RPMI7951 (cell line): ENCODE results near the gene ANXA8. TPM values are rescaled to one million over a fixed set of nuclear protein-coding genes. Genes with fewer than 3 reads are reported as not detected.

ENCODE experiments used
- DNase-seq: peaks from one replicate; pipeline ENCODE4 v3.0.0-alpha.2; 2012; ENCODE audit warnings: low read depth
- total RNA-seq: library from RNA; depleted of rRNA; stranded (reverse); fragments of >200 nt; shearing (Covaris generic); gene quantifications from 2 replicates; pipeline ENCODE4 v1.2.3, GENCODE V29; 2014; rRNA removed

ANXA8 gene
- total RNA-seq, 1 experiment from 2014 or later = 0.12 TPM

GRCh38 chr10:47447209-47447608 is 36.7 kb downstream of the ANXA8 start:
- no peak for DNase-seq

- no peak for DNase-seq
Measured at GRCh38 chr10:47445720-47446119, 38.2 kb downstream of the ANXA8 start.

GRCh38 chr10:47444047-47444446 is 39.9 kb downstream of the ANXA8 start:
- no peak for DNase-seq

GRCh38 chr10:47443145-47443544 is 40.8 kb downstream of the ANXA8 start:
- DNase-seq = no peak

- DNase-seq = no peak
Measured at GRCh38 chr10:47442351-47442750, 41.6 kb downstream of the ANXA8 start.

- DNase-seq = no peak
Measured at GRCh38 chr10:47441938-47442337, 42.0 kb downstream of the ANXA8 start.

GRCh38 chr10:47440207-47440606 is 43.7 kb downstream of the ANXA8 start:
- DNase-seq = no peak

- peak; percentile 60 for DNase-seq
Measured at GRCh38 chr10:47438857-47439474, 44.9 kb downstream of the ANXA8 start.

- DNase-seq = no peak
Measured at GRCh38 chr10:47435081-47435480, 48.8 kb downstream of the ANXA8 start.

- DNase-seq = no peak
Measured at GRCh38 chr10:47425813-47426419, 58.0 kb downstream of the ANXA8 start.

GRCh38 chr10:47424231-47424630 is 59.7 kb downstream of the ANXA8 start:
- DNase-seq = no peak

- DNase-seq = no peak
Measured at GRCh38 chr10:47423476-47423875, 60.4 kb downstream of the ANXA8 start.

GRCh38 chr10:47421057-47421952 is 62.6 kb downstream of the ANXA8 start:
- peak; percentile 90 for DNase-seq

- no peak for DNase-seq
Measured at GRCh38 chr10:47420305-47421056, 63.4 kb downstream of the ANXA8 start.

- no peak for DNase-seq
Measured at GRCh38 chr10:47419421-47419820, 64.5 kb downstream of the ANXA8 start.

- no peak for DNase-seq
Measured at GRCh38 chr10:47418966-47419365, 64.9 kb downstream of the ANXA8 start.

- DNase-seq = no peak
Measured at GRCh38 chr10:47418321-47418720, 65.6 kb downstream of the ANXA8 start.

Other genes with a start within 250 kb of the ANXA8 start
- gene GDF10, start 183.9 kb downstream of the ANXA8 start, total RNA-seq = not detected in 2 replicates
- not detected in 2 replicates for gene GDF2, start 161.7 kb downstream of the ANXA8 start, total RNA-seq
- gene RBP3, start 135.8 kb downstream of the ANXA8 start, total RNA-seq = not detected in 2 replicates
- gene ZNF488, start 99.8 kb downstream of the ANXA8 start, total RNA-seq = 0.10 and 0.12 TPM in 2 replicates
- not detected in 2 replicates for gene FAM25G, start 7.6 kb upstream of the ANXA8 start, total RNA-seq
- gene AGAP9, start 39.5 kb upstream of the ANXA8 start, total RNA-seq = 2.0 and 3.0 TPM in 2 replicates